DOHH2 (cell line): Measurements from ENCODE around the gene MPHOSPH10.

ENCODE experiments used
- H3F3A ChIP-seq: fragments of 200-600 bp; sonication (generic), shearing (Covaris generic); 2 replicates; pipeline ENCODE4 v1.6.0; 2016; ENCODE audit warnings: antibody characterized with exemption, mild to moderate bottlenecking; ENCODE audit not compliant: control insufficient read depth, insufficient read depth
- H3K27ac ChIP-seq: fragments of 200-600 bp; sonication (generic); 2 replicates; pipeline ENCODE4 v1.5.1; 2014; ENCODE audit warnings: low read depth, mild to moderate bottlenecking, low read length, moderate library complexity
- H3K27me3 ChIP-seq: fragments of 200-600 bp; sonication (generic); 2 replicates; pipeline ENCODE4 v1.6.1; 2014; ENCODE audit warnings: mild to moderate bottlenecking, low read length, mixed read lengths; ENCODE audit not compliant: control insufficient read depth
- H3K36me3 ChIP-seq: fragments of 200-600 bp; sonication (generic); 2 replicates; pipeline ENCODE4 v1.6.1; 2014; ENCODE audit warnings: mild to moderate bottlenecking, low read length, moderate library complexity, mixed read lengths; ENCODE audit not compliant: control insufficient read depth
- H3K4me1 ChIP-seq: fragments of 200-600 bp; sonication (generic); 2 replicates; pipeline ENCODE4 v1.6.1; 2014; ENCODE audit warnings: mild to moderate bottlenecking, low read length, mixed read lengths; ENCODE audit not compliant: control insufficient read depth
- H3K4me2 ChIP-seq: fragments of 200-600 bp; sonication (generic); 2 replicates; pipeline ENCODE4 v1.6.0; 2014; ENCODE audit warnings: mild to moderate bottlenecking, low read length, moderate library complexity
- H3K4me3 ChIP-seq: fragments of 200-600 bp; sonication (generic); 2 replicates; pipeline ENCODE4 v1.5.1; 2014; ENCODE audit warnings: mild to moderate bottlenecking, low read length, mixed read lengths
- H3K79me2 ChIP-seq: fragments of 200-600 bp; sonication (generic); 2 replicates; pipeline ENCODE4 v1.6.1; 2014; ENCODE audit warnings: mild to moderate bottlenecking, low read length, mixed read lengths; ENCODE audit not compliant: control insufficient read depth
- H3K9me2 ChIP-seq: fragments of 200-600 bp; sonication (generic); replicated peaks from 2 replicates; pipeline ENCODE4 v1.6.1; 2014; ENCODE audit warnings: mild to moderate bottlenecking, low read length, mixed read lengths; ENCODE audit not compliant: control insufficient read depth
- H3K9me3 ChIP-seq: fragments of 200-600 bp; sonication (generic); 2 replicates; pipeline ENCODE4 v1.6.1; 2014; ENCODE audit warnings: antibody characterized with exemption, low read length, mixed read lengths; ENCODE audit not compliant: control insufficient read depth, insufficient read depth
- H4K20me1 ChIP-seq: fragments of 200-600 bp; sonication (generic); 2 replicates; pipeline ENCODE4 v1.6.0; 2014; ENCODE audit warnings: low read depth, mild to moderate bottlenecking, antibody characterized with exemption, low read length, moderate library complexity; ENCODE audit not compliant: control insufficient read depth, insufficient read depth
- CTCF ChIP-seq: fragments of 200-600 bp; sonication (generic); IDR thresholded peaks from one replicate; pipeline ENCODE4 v1.5.1; 2014; ENCODE audit warnings: antibody characterized with exemption, mild to moderate bottlenecking, low read depth, low read length; ENCODE audit not compliant: poor library complexity, severe bottlenecking
- EZH2phosphoT487 ChIP-seq: fragments of 200-600 bp; sonication (generic); IDR thresholded peaks from 2 replicates; pipeline ENCODE4 v1.6.1; 2017; ENCODE audit warnings: borderline replicate concordance, mild to moderate bottlenecking, antibody characterized with exemption, low read length, moderate library complexity, mixed read lengths

The MPHOSPH10 gene

GRCh38 chr2:71148506-71149063 is 18.2 kb downstream of the MPHOSPH10 start:
- Histone ChIP-seq H4K20me1 (no peaks in the 10 kb centered on the region), H3K4me2 (no peak overlapping the region), H3K36me3 (peaks cover 65% of the 10 kb centered on the region), H3K4me1 (no peaks in the 10 kb centered on the region), H3K4me3 (no peak overlapping the region), H3F3A (no peaks in the 10 kb centered on the region; the same call in 1 of the 2 replicates), H3K9me3 (no peaks in the 10 kb centered on the region), H3K27me3 (no peaks in the 10 kb centered on the region), H3K9me2 (no peaks in the 10 kb centered on the region), H3K79me2 (no peaks in the 10 kb centered on the region), H3K27ac (no peak overlapping the region)
- TF ChIP-seq CTCF: no peak
- no peak for TF ChIP-seq EZH2phosphoT487

- H3K4me2 ChIP-seq: no peak overlapping the region
- no peaks in the 10 kb centered on the region for H4K20me1 ChIP-seq
- no peaks in the 10 kb centered on the region for H3K9me2 ChIP-seq
- peaks cover 49% of the 10 kb centered on the region for H3K36me3 ChIP-seq
- no peak for TF ChIP-seq CTCF
- no peak for TF ChIP-seq EZH2phosphoT487
- no peaks in the 10 kb centered on the region; the same call in 1 of the 2 replicates for H3F3A ChIP-seq
- no peaks in the 10 kb centered on the region for H3K79me2 ChIP-seq
- no peak overlapping the region for H3K27ac ChIP-seq
- peaks cover under 1% of the 10 kb centered on the region for H3K27me3 ChIP-seq
- H3K9me3 ChIP-seq: no peaks in the 10 kb centered on the region
- H3K4me3 ChIP-seq: no peak overlapping the region
- no peaks in the 10 kb centered on the region for H3K4me1 ChIP-seq
These were observed 19.8 kb downstream of the MPHOSPH10 start for GRCh38 chr2:71150082-71150816.

GRCh38 chr2:71151620-71152019 is 21.2 kb downstream of the MPHOSPH10 start:
- Histone ChIP-seq H3K79me2 (no peaks in the 10 kb centered on the region), H3K4me1 (no peaks in the 10 kb centered on the region), H3K27me3 (peaks cover 5% of the 10 kb centered on the region), H3K27ac (no peak overlapping the region), H4K20me1 (no peaks in the 10 kb centered on the region), H3K9me2 (no peaks in the 10 kb centered on the region), H3K9me3 (no peaks in the 10 kb centered on the region), H3K36me3 (peaks cover 36% of the 10 kb centered on the region), H3K4me2 (no peak overlapping the region), H3F3A (no peaks in the 10 kb centered on the region; the same call in 1 of the 2 replicates), H3K4me3 (no peak overlapping the region)
- TF ChIP-seq EZH2phosphoT487 (no peak), CTCF (no peak)
